Heart right ventricle (tissue), 16 donors: ENCODE results near the gene REM2. TPM values are rescaled to one million over a fixed set of nuclear protein-coding genes. Genes with fewer than 3 reads are reported as not detected.
A peak's percentile ranks its signal among the peaks of the same experiment; 100 is the strongest.
"Not testable (repeated sequence)": the region's sequence is repeated elsewhere in the genome, so short reads cannot be mapped to it uniquely, and the experiment has no call there.

Source experiments
- ATAC-seq, 8 donors: fragments of 200-7000 bp; cut with Tn5 transposase; one replicate each; pipeline ENCODE4 v1.9.1; 2020; ENCODE audit warnings: mild to moderate bottlenecking in 8 of 8, moderate library complexity in 8 of 8, moderate number of reproducible peaks in 1 of 8
- DNase-seq, 2 donors: peaks; one replicate each; pipeline ENCODE4 v3.0.0-alpha.2; 2020
- H3K27ac ChIP-seq, 10 donors: fragments of 200-600 bp; sonication (generic) in 2 of 10; one replicate each; pipeline versions ENCODE4 v1.5.0 to v1.8.0; 2020 to 2022; ENCODE audit warnings: mild to moderate bottlenecking in 3 of 10
- H3K27me3 ChIP-seq, 7 donors: fragments of 200-600 bp; one replicate each; pipeline ENCODE4 v1.8.0; 2021 to 2022; ENCODE audit warnings: mild to moderate bottlenecking in 2 of 7
- H3K36me3 ChIP-seq, 9 donors: fragments of 200-600 bp; sonication (generic) in 1 of 9; one replicate each; pipeline versions ENCODE4 v1.5.0 to v1.8.0; 2020 to 2022; ENCODE audit warnings: mild to moderate bottlenecking in 2 of 9
- H3K4me1 ChIP-seq, 9 donors: fragments of 200-600 bp; sonication (generic) in 1 of 9; one replicate each; pipeline versions ENCODE4 v1.5.0 to v1.8.0; 2020 to 2022; ENCODE audit warnings: mild to moderate bottlenecking in 4 of 9
- H3K4me3 ChIP-seq, 10 donors: fragments of 200-600 bp; sonication (generic) in 2 of 10; one replicate each; pipeline versions ENCODE4 v1.5.0 to v1.8.0; 2020 to 2022; ENCODE audit warnings: mild to moderate bottlenecking in 7 of 10, moderate library complexity in 2 of 10
- H3K9me3 ChIP-seq, 11 donors: fragments of 200-600 bp in 10 of 11; sonication (generic) in 2 of 11; one replicate each; pipeline versions ENCODE4 v1.5.0 to v1.8.0; 2013 to 2022; ENCODE audit warnings: mild to moderate bottlenecking in 2 of 11, control low read depth in 1 of 11, moderate library complexity in 1 of 11
- WGBS, 2 donors: extraction: QIAGEN DNeasy Blood & Tissue Kit; methylation state at CpG; one replicate each; pipeline ENCODE4 v1.1.7; 2013; ENCODE audit warnings: inconsistent platforms in 1 of 2; 5-methylcytosine and 5-hydroxymethylcytosine counted together
- intact Hi-C, 10 donors: fragments of 100-400 bp; cut with DNase I; formaldehyde crosslinking; loops; one replicate each; pipeline versions ENCODE4 v1.11.1 to v1.14.2; 2022
- polyA plus RNA-seq, 2 donors: library from polyadenylated mRNA; stranded (reverse); fragments of 200-250 nt; gene quantifications; one replicate each; pipeline ENCODE4 v1.2.3, GENCODE V29; 2013
- total RNA-seq, 10 donors: library from RNA; stranded (reverse); fragmentation: NEBNext Ultra II Directional in 3 of 10; extraction: Animal tissue kit (Norgen Biotek cat#: 25700) in 3 of 10; gene quantifications; one replicate each; pipeline versions ENCODE4 v1.2.1 to v1.2.4, GENCODE V29; 2021 to 2023
- TF ChIP-seq, protein P1 (sequence below), 9 donors: fragments of 200-600 bp; sonication (generic) in 2 of 9; IDR thresholded peaks; one replicate each; pipeline versions ENCODE4 v1.5.0 to v1.8.0; 2021 to 2022; ENCODE audit warnings: antibody characterized with exemption in 9 of 9, mild to moderate bottlenecking in 5 of 9, moderate library complexity in 1 of 9
- donor health status: Arrhythmogenic right ventricular cardiomyopathy.
- donor health status: ischemic (EF 13 %, LVEDD 7.1; RV severe dilation, severe dysfunction).
- donor health status: healthy with polysubstance abuse.
- donor health status: DM: no; HTN: yes; CAD: no.
- donor health status: DM: no; HTN: no; CAD: no.
- donor health status: ischemic (EF 25% LVEDD 6.9; RV normal size, moderate dysfunction).
- donor health status: ischemic (EF 25% LVEDD 5.7; RV mildly dilated, moderate dysfunction).
- donor health status: healthy.
- donor health status: DM: yes; HTN: yes; CAD: no.
- donor health status: Ischemic cardiomyopathy.
- donor health status: ischemic (EF 35%, LVEDD 5.7; RV mildly dilated, moderate dysfunction).
- donor health status: nonischemic (EF 11% LVEDD 7.7; RV severe dilation, severe dysfunction).
- donor health status: DM: yes; HTN: yes; CAD: no.
- donor health status: PGD.
- donor health status: ischemic (EF 29% LVEDD 5.4; RV normal size, mild dysfunction).
- donor health status: nonischemic (EF 23%, LVEDD 6.1; RV moderate dilation, normal function).

The REM2 gene
- total and polyA plus RNA-seq, 12 donors, result 0.07 to 0.25 (median 0.18) TPM; not detected in 6

DNA sequence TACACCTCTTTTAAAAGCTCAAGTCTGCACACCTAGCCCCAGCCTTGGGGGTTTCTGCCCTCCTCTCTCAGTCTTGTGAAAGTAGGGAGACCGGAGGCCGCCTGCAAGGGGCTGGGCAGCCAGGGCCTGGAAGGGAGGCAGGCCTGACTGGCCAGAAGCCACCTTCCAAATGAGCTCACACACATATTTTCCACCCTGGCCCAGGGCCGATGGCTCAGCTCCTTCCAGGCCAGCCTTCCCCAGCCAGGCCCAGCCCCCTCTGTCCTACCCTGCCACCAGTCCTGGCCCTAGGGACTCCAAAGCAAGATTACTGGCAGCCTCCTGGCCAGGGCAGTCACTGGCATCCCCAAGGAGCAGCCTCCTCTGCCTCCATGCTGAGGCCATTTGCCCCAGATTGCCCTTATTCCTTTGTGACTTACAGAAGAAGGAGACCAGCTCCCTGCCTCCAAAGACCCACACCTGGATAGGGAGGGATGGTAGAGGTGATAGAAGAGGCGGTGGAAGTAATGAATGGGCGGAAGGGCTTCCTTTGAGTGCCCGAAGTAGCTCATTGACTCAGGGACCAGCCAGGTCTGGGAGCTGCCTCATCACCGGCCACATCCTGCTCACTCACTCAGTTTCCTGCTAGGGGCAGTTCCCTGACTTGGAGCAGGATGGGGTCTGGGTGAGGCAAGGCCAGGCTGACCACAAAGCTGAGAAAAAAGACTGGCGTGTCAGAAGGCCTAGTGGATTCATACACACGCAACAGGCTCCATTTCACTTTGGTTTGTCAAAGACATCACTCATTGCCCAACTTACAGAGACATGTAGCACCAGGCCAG is 31.9 kb upstream of the REM2 start:
- no peak overlapping the region for H3K4me3 ChIP-seq
- H3K9me3 ChIP-seq, result no peaks in the 10 kb centered on the region
- intact Hi-C loops, result loop anchor here in 8 of 10 donors (2.0 to 10.0 kb wide), 9 partner anchors 14 to 466 kb away; partner anchors contain the start of genes MMP14 (in 1 of the 8) and OXA1L (in 1 of the 8)
- H3K36me3 ChIP-seq, result peaks cover 0 to 10% (median 3%) of the 10 kb centered on the region in 9 donors
- peaks cover 19 to 73% (median 59%) of the 10 kb centered on the region in 9 donors for H3K4me1 ChIP-seq
- TF ChIP-seq, protein P1, sequence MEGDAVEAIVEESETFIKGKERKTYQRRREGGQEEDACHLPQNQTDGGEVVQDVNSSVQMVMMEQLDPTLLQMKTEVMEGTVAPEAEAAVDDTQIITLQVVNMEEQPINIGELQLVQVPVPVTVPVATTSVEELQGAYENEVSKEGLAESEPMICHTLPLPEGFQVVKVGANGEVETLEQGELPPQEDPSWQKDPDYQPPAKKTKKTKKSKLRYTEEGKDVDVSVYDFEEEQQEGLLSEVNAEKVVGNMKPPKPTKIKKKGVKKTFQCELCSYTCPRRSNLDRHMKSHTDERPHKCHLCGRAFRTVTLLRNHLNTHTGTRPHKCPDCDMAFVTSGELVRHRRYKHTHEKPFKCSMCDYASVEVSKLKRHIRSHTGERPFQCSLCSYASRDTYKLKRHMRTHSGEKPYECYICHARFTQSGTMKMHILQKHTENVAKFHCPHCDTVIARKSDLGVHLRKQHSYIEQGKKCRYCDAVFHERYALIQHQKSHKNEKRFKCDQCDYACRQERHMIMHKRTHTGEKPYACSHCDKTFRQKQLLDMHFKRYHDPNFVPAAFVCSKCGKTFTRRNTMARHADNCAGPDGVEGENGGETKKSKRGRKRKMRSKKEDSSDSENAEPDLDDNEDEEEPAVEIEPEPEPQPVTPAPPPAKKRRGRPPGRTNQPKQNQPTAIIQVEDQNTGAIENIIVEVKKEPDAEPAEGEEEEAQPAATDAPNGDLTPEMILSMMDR (IDR thresholded peaks at IDR 0.05), result no peak
- peak; percentile 77 to 92 (median 86) for ATAC-seq
- peak overlapping the region; percentile 23 to 92 (median 77) for H3K27ac ChIP-seq
- WGBS, 2 donors, result 37 to 39% methylated on average over 9 of the region's 9 CpGs
- DNase-seq, result peak; percentile 89 to 92
- no peaks in the 10 kb centered on the region for H3K27me3 ChIP-seq

DNA sequence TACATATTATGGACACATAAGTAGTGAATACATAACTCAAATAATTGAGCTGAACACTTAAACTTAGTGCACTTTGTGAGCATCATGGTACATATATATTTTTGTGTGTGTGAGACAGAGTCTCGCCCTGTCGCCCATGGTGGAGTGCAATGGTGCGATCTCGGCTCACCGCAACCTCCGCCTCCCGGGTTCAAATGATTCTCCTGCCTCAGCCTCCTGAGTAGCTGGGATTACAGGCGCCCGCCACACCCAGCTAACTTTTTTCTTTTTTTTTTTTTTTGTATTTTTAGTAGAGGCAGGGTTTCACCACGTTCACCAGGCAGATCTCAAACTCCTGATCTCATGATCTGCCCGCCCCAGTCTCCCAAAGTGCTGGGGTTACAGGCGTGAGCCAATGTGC is 30.8 kb upstream of the REM2 start:
- peak overlapping the region in 7 of 10 donors; percentile 70 to 92 (median 80) for H3K27ac ChIP-seq
- WGBS, 2 donors, result 87 to 89% methylated on average over 12 of the region's 12 CpGs
- H3K9me3 ChIP-seq, H3K36me3 ChIP-seq, H3K27me3 ChIP-seq, ATAC-seq, DNase-seq, H3K4me3 ChIP-seq: not testable (repeated sequence)
- H3K4me1 ChIP-seq, result peaks cover 19 to 62% (median 56%) of the 10 kb centered on the region in 9 donors
- intact Hi-C loops, result loop anchor here (2.0 to 10.0 kb wide), 12 partner anchors 15 to 467 kb away; partner anchors contain the start of genes MMP14 (in 2 of the 10) and OXA1L (in 1 of the 10)

- ATAC-seq (no peak), DNase-seq (no peak)
- TF ChIP-seq, protein P1 (IDR thresholded peaks at IDR 0.05), result no peak
- Histone ChIP-seq H3K4me1 (peaks cover 19 to 60% (median 53%) of the 10 kb centered on the region in 9 donors), H3K27me3 (no peaks in the 10 kb centered on the region), H3K9me3 (peaks cover 0 to 7% (median 0%) of the 10 kb centered on the region in 11 donors), H3K36me3 (no peaks in the 10 kb centered on the region), H3K27ac (peak overlapping the region in 2 of 10 donors; percentile 58 to 79), H3K4me3 (no peak overlapping the region)
- intact Hi-C loops, result loop anchor here (2.0 to 10.0 kb wide), 12 partner anchors 16 to 468 kb away; partner anchors contain the start of genes MMP14 (in 2 of the 10) and OXA1L (in 1 of the 10)
- 86 to 89% methylated on average over 2 of the region's 2 CpGs for WGBS, 2 donors
Observed at GRCh38 chr14:22852599-22852939, 30.5 kb upstream of the REM2 start.

DNA sequence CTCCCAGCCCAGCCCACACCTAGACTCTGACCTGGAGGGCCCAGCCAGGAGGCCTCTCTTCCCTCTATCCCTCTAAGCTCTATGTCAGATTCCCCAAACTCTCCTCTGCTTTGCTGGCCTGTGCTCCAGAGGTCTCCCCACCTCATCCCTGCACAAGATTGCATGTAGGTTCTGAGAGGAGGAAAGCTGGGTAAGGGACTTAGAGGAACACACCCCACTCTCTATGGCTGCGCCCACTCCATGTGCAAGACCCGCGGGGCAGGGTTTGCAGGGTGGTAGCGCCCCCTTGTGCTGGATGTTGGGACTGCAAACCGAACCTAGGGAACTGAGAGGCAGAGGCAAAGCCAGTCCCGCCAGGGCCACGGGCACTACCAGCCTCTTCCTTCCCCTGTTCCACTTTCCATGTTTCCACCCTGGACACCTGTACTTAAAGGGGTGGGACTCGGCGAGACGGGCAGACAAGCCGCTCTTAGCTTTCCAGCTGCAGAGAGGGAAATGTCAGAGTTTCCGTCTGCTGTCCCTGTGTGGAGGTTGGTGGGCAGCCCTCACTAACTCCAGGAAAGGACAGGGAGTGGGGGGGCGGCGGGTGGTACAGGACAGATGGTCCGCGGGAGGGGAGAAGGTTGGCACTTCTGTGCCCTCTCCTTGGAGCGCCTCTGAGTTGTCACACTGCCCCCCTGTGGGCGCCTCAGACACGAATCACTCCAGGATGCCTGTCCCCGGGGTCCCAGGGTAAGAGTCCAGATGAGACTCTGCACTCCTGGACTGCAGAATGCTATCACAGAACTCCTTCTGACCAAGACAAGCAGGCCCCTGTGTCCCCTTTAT is 29.9 kb upstream of the REM2 start:
- H3K9me3 ChIP-seq, result peaks cover 0 to 7% (median 0%) of the 10 kb centered on the region in 11 donors
- H3K4me1 ChIP-seq, result peaks cover 19 to 54% (median 47%) of the 10 kb centered on the region in 9 donors
- 1 to 2% methylated on average over 20 of the region's 20 CpGs for WGBS, 2 donors
- no peaks in the 10 kb centered on the region for H3K36me3 ChIP-seq
- ATAC-seq, result peak; percentile 48 to 80 (median 64)
- H3K27me3 ChIP-seq, result no peaks in the 10 kb centered on the region
- H3K4me3 ChIP-seq, result peak overlapping the region; percentile 24 to 61 (median 53)
- H3K27ac ChIP-seq, result peak overlapping the region in 7 of 10 donors; percentile 5 to 79 (median 56)
- intact Hi-C loops, result loop anchor here (1.0 to 10.0 kb wide), 15 partner anchors 16 to 468 kb away; partner anchors contain the start of genes MMP14 (in 2 of the 10) and OXA1L (in 1 of the 10)
- TF ChIP-seq, protein P1 (IDR thresholded peaks at IDR 0.05), result peak; percentile 85 to 97 (median 90)
- peak; percentile 90 to 92 for DNase-seq

DNA sequence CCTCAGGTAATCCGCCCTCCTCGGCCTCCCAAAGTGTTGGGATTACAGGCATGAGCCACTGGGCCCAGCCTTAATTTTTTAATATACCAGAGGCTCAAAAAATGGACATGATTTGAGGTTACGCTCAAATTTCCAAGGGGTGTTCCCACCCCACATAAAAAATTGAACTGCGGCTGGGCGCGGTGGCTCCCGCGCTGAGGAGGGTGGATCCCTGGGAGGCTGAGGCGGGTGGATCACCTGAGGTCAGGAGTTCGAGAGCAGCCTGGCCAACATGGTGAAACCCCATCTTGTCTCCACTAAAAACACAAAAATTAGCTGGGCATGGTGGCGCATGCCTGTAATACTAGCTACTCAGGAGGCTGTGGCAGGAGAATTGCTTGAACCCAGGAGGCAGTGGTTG is 28.7 kb upstream of the REM2 start:
- not testable (repeated sequence) for H3K27me3 ChIP-seq, H3K9me3 ChIP-seq, DNase-seq, ATAC-seq, H3K36me3 ChIP-seq, H3K4me3 ChIP-seq, H3K27ac ChIP-seq
- 95 to 97% methylated on average over 11 of the region's 11 CpGs for WGBS, 2 donors
- H3K4me1 ChIP-seq, result peaks cover 13 to 42% (median 35%) of the 10 kb centered on the region in 9 donors
- intact Hi-C loops, result loop anchor here in 8 of 10 donors (5.0 to 10.0 kb wide), 8 partner anchors 89 to 469 kb away; partner anchors contain the start of gene OXA1L (in 1 of the 8)
